ENCODE results near the gene HNRNPUL1. TPM values are rescaled to one million over a fixed set of nuclear protein-coding genes. Genes with fewer than 3 reads are reported as not detected.

Gene HNRNPUL1
- total RNA-seq, 1 experiment from 2014 or later, result 158 TPM

- Histone ChIP-seq H3K4me3 (ENCODE audit: low read length) (peak overlapping the region; percentile 34; the same call in 1 of the 2 replicates), H3K27ac (ENCODE audit: low read length) (peak overlapping the region; percentile 97), H3K79me2 (ENCODE audit: low read length) (peaks cover 6% of the 10 kb centered on the region), H3K9ac (ENCODE audit: low read length) (peak overlapping the region; percentile 70), H3K9me2 (replicated peaks; ENCODE audit: low read length) (no peaks in the 10 kb centered on the region), H3K9me3 (ENCODE audit: low read length) (no peaks in the 10 kb centered on the region), H3F3A (ENCODE audit: low read length, unreplicated experiment) (peaks cover 7% of the 10 kb centered on the region), H4K20me1 (ENCODE audit: low read length) (no peaks in the 10 kb centered on the region), H3K36me3 (ENCODE audit: low read depth, low read length) (no peaks in the 10 kb centered on the region), H2AFZ (ENCODE audit: low read length) (0 out of 2 replicates have a peak overlapping the region, but pooled peaks have one; percentile 9), H3K27me3 (ENCODE audit: low read length) (no peaks in the 10 kb centered on the region), H3K4me2 (ENCODE audit: low read length) (peak overlapping the region; percentile 64), H3K4me1 (ENCODE audit: insufficient read depth, low read length) (peaks cover 73% of the 10 kb centered on the region)
- no TSS peak for BruUV-seq (replicated peaks)
- ATAC-seq (peak; percentile 1; the same call in 1 of the 2 replicates), DNase-seq (peak; percentile 42)
- intact Hi-C loops (cut with micrococcal nuclease), result loop anchor here (2.0 kb wide), 1 partner anchor 25 kb away; no protein-coding TSS in a partner anchor
- ChIA-PET CTCF (no interaction called here), POLR2A (ENCODE audit: unreplicated experiment) (no interaction called here)
- TF ChIP-seq CTCF (conservative IDR thresholded peaks at IDR 0.05; ENCODE audit: low read depth, low read length) (no peak), EZH2phosphoT487 (IDR thresholded peaks at IDR 0.05; ENCODE audit: borderline replicate concordance, low read length) (no peak), EZH2 (IDR thresholded peaks at IDR 0.05; ENCODE audit: low read length, unreplicated experiment) (no peak)
These were observed 62.0 kb downstream of the HNRNPUL1 start for GRCh38 chr19:41325947-41326706.

GRCh38 chr19:41327076-41327575 is 63.0 kb downstream of the HNRNPUL1 start:
- peak overlapping the region; percentile 57 for H3K9ac ChIP-seq (ENCODE audit: low read length)
- no peaks in the 10 kb centered on the region for H3K9me3 ChIP-seq (ENCODE audit: low read length)
- peak overlapping the region; percentile 40 for H2AFZ ChIP-seq (ENCODE audit: low read length)
- DNase-seq (no peak), ATAC-seq (no peak)
- H3F3A ChIP-seq (ENCODE audit: low read length, unreplicated experiment), result peaks cover 7% of the 10 kb centered on the region
- CTCF ChIA-PET, result no interaction called here
- no peaks in the 10 kb centered on the region for H3K27me3 ChIP-seq (ENCODE audit: low read length)
- H3K9me2 ChIP-seq (replicated peaks; ENCODE audit: low read length), result no peaks in the 10 kb centered on the region
- BruUV-seq (replicated peaks), result TSS peak; percentile 30
- POLR2A ChIA-PET (ENCODE audit: unreplicated experiment), result no interaction called here
- intact Hi-C loops (cut with micrococcal nuclease), result loop anchor here (2.0 kb wide), 1 partner anchor 24 kb away; no protein-coding TSS in a partner anchor
- H3K4me1 ChIP-seq (ENCODE audit: insufficient read depth, low read length), result peaks cover 69% of the 10 kb centered on the region
- H3K36me3 ChIP-seq (ENCODE audit: low read depth, low read length), result no peaks in the 10 kb centered on the region
- H4K20me1 ChIP-seq (ENCODE audit: low read length), result no peaks in the 10 kb centered on the region
- no peak for TF ChIP-seq CTCF (conservative IDR thresholded peaks at IDR 0.05; ENCODE audit: low read depth, low read length)
- TF ChIP-seq EZH2phosphoT487 (IDR thresholded peaks at IDR 0.05; ENCODE audit: borderline replicate concordance, low read length), result no peak
- TF ChIP-seq EZH2 (IDR thresholded peaks at IDR 0.05; ENCODE audit: low read length, unreplicated experiment), result no peak
- H3K4me3 ChIP-seq (ENCODE audit: low read length), result peak overlapping the region; percentile 16; the same call in 1 of the 2 replicates
- H3K27ac ChIP-seq (ENCODE audit: low read length), result peak overlapping the region; percentile 97
- H3K4me2 ChIP-seq (ENCODE audit: low read length), result peak overlapping the region; percentile 64
- peaks cover 6% of the 10 kb centered on the region for H3K79me2 ChIP-seq (ENCODE audit: low read length)
